ENCODE data around the gene SPRED1. TPM values are rescaled to one million over a fixed set of nuclear protein-coding genes. Genes with fewer than 3 reads are reported as not detected.

Gene SPRED1
- total RNA-seq, 1 donor from 2014 or later = 29.8 TPM

GRCh38 chr15:38344351-38344750 is 91.7 kb downstream of the SPRED1 start:
- Mint-ChIP-seq H3K4me1 (ENCODE audit: low read depth) (peaks cover 34% of the 10 kb centered on the region), H3K4me3 (ENCODE audit: unreplicated experiment) (no peak overlapping the region), H3K36me3 (ENCODE audit: low read depth) (peaks cover 16% of the 10 kb centered on the region), H3K27me3 (ENCODE audit: low read depth) (no peaks in the 10 kb centered on the region), H3K9me3 (ENCODE audit: low read depth) (no peaks in the 10 kb centered on the region), H3K27ac (ENCODE audit: unreplicated experiment) (peak overlapping the region; percentile 90)
- no peak for TF ChIP-seq CTCF (IDR thresholded peaks at IDR 0.05)
- no peak for DNase-seq (ENCODE audit: low spot score)

- peaks cover 10% of the 10 kb centered on the region for H3K36me3 Mint-ChIP-seq (ENCODE audit: low read depth)
- no peak for TF ChIP-seq CTCF (IDR thresholded peaks at IDR 0.05)
- no peak overlapping the region for H3K4me3 Mint-ChIP-seq (ENCODE audit: unreplicated experiment)
- H3K27ac Mint-ChIP-seq (ENCODE audit: unreplicated experiment) = peak overlapping the region; percentile 74
- H3K9me3 Mint-ChIP-seq (ENCODE audit: low read depth) = no peaks in the 10 kb centered on the region
- H3K27me3 Mint-ChIP-seq (ENCODE audit: low read depth) = no peaks in the 10 kb centered on the region
- H3K4me1 Mint-ChIP-seq (ENCODE audit: low read depth) = peaks cover 38% of the 10 kb centered on the region
- DNase-seq (ENCODE audit: low spot score) = no peak
Measured at GRCh38 chr15:38349251-38349650, 96.6 kb downstream of the SPRED1 start.

- no peaks in the 10 kb centered on the region for H3K9me3 Mint-ChIP-seq (ENCODE audit: low read depth)
- peaks cover 9% of the 10 kb centered on the region for H3K36me3 Mint-ChIP-seq (ENCODE audit: low read depth)
- peaks cover 38% of the 10 kb centered on the region for H3K4me1 Mint-ChIP-seq (ENCODE audit: low read depth)
- no peak overlapping the region for H3K27ac Mint-ChIP-seq (ENCODE audit: unreplicated experiment)
- no peak overlapping the region for H3K4me3 Mint-ChIP-seq (ENCODE audit: unreplicated experiment)
- no peak for TF ChIP-seq CTCF (IDR thresholded peaks at IDR 0.05)
- DNase-seq (ENCODE audit: low spot score) = no peak
- no peaks in the 10 kb centered on the region for H3K27me3 Mint-ChIP-seq (ENCODE audit: low read depth)
Measured at GRCh38 chr15:38351466-38351865, 98.8 kb downstream of the SPRED1 start.

- no peaks in the 10 kb centered on the region for H3K9me3 Mint-ChIP-seq (ENCODE audit: low read depth)
- H3K27me3 Mint-ChIP-seq (ENCODE audit: low read depth) = no peaks in the 10 kb centered on the region
- no peak overlapping the region for H3K27ac Mint-ChIP-seq (ENCODE audit: unreplicated experiment)
Measured at GRCh38 chr15:38354315-38354929, 101.8 kb downstream of the SPRED1 start.

GRCh38 chr15:38362355-38362754 is 109.7 kb downstream of the SPRED1 start:
- H3K4me1 Mint-ChIP-seq (ENCODE audit: low read depth) = no peaks in the 10 kb centered on the region
- no peak for TF ChIP-seq CTCF (IDR thresholded peaks at IDR 0.05)
- DNase-seq (ENCODE audit: low spot score) = no peak
- no peak overlapping the region for H3K4me3 Mint-ChIP-seq (ENCODE audit: unreplicated experiment)
- no peaks in the 10 kb centered on the region for H3K27me3 Mint-ChIP-seq (ENCODE audit: low read depth)
- no peak overlapping the region for H3K27ac Mint-ChIP-seq (ENCODE audit: unreplicated experiment)
- H3K9me3 Mint-ChIP-seq (ENCODE audit: low read depth) = peaks cover 4% of the 10 kb centered on the region
- peaks cover 2% of the 10 kb centered on the region for H3K36me3 Mint-ChIP-seq (ENCODE audit: low read depth)

More at GRCh38 chr15:38354315-38354929, 101.8 kb downstream of the SPRED1 start:
- Mint-ChIP-seq H3K36me3 (ENCODE audit: low read depth) (peaks cover 8% of the 10 kb centered on the region), H3K4me1 (ENCODE audit: low read depth) (peaks cover 16% of the 10 kb centered on the region), H3K4me3 (ENCODE audit: unreplicated experiment) (no peak overlapping the region)
- no peak for DNase-seq (ENCODE audit: low spot score)
- TF ChIP-seq CTCF (IDR thresholded peaks at IDR 0.05) = peak; percentile 97

Measured in chondrocyte (in vitro differentiated cells).